Upper lobe of left lung (tissue), 6 donors: Measurements from ENCODE around the gene DBNDD1. TPM values are rescaled to one million over a fixed set of nuclear protein-coding genes. Genes with fewer than 3 reads are reported as not detected.

Source experiments
- ATAC-seq, 2 donors: fragments of 200-7000 bp; cut with Tn5 transposase; one replicate each; pipeline ENCODE4 v1.9.1; 2022; ENCODE audit warnings: mild to moderate bottlenecking in 2 of 2, moderate library complexity in 2 of 2; ENCODE audit not compliant: low FRiP score in 2 of 2
- DNase-seq, 2 donors: peaks; one replicate each; pipeline ENCODE4 v3.0.0-alpha.2; 2019 to 2020
- H3K27ac ChIP-seq, 4 donors: fragments of 200-600 bp; sonication (generic); one replicate each; pipeline ENCODE4 v1.5.1; 2016 to 2019
- H3K27me3 ChIP-seq, 4 donors: fragments of 200-600 bp; sonication (generic); one replicate each; pipeline ENCODE4 v1.5.1; 2017 to 2019
- H3K36me3 ChIP-seq, 4 donors: fragments of 200-600 bp; sonication (generic); one replicate each; pipeline ENCODE4 v1.5.1; 2016 to 2019
- H3K4me1 ChIP-seq, 4 donors: fragments of 200-600 bp; sonication (generic); one replicate each; pipeline ENCODE4 v1.5.1; 2018 to 2019
- H3K4me3 ChIP-seq, 4 donors: fragments of 200-600 bp; sonication (generic); one replicate each; pipeline ENCODE4 v1.5.1; 2017 to 2019; ENCODE audit warnings: mild to moderate bottlenecking in 2 of 4, moderate library complexity in 1 of 4
- H3K9me3 ChIP-seq, 4 donors: fragments of 200-600 bp; sonication (generic); one replicate each; pipeline ENCODE4 v1.5.1; 2018 to 2019
- CTCF ChIP-seq, 6 experiments: fragments of 450-650 bp in 4 of 6; fragments of 200-600 bp in 2 of 6; sonication (generic) in 2 of 6; IDR thresholded peaks; one replicate each; pipeline ENCODE4 v1.5.1; 2016 to 2019; ENCODE audit warnings: antibody characterized with exemption in 6 of 6
- EP300 ChIP-seq, 4 donors: sonication (generic); formaldehyde crosslinking; IDR thresholded peaks; one replicate each; pipeline ENCODE4 v1.5.1; 2017; ENCODE audit warnings: antibody characterized with exemption in 4 of 4, control low read depth in 2 of 4
- POLR2A ChIP-seq, 4 donors: fragments of 450-650 bp; IDR thresholded peaks; one replicate each; pipeline ENCODE4 v1.5.1; 2016 to 2017; ENCODE audit warnings: antibody characterized with exemption in 4 of 4, mild to moderate bottlenecking in 2 of 4
- POLR2AphosphoS5 ChIP-seq, 2 donors: sonication (generic); formaldehyde crosslinking; IDR thresholded peaks; one replicate each; pipeline ENCODE4 v1.5.1; 2017; ENCODE audit warnings: antibody characterized with exemption in 2 of 2
- WGBS, 2 donors: methylation state at CpG; one replicate each; pipeline ENCODE4 v1.1.5; 2017 to 2018; 5-methylcytosine and 5-hydroxymethylcytosine counted together
- total RNA-seq, 6 donors: library from RNA; depleted of rRNA in 4 of 6; stranded (reverse); fragments of >200 nt in 4 of 6; gene quantifications; one replicate each; pipeline versions ENCODE4 v1.1.0 to v1.2.1, GENCODE V29; 2016 to 2021
- donor health status: DM: no; HTN: no; CAD: no; lungs with moderate emphysema.
- donor health status: DM: no; HTN: yes; CAD: no; lungs with severe emphysema.

The DBNDD1 gene
- total RNA-seq, 6 donors from 2014 or later, result 4.6 to 23.2 (median 11.1) TPM

GRCh38 chr16:90048347-90048722, 29.1 kb upstream of the DBNDD1 start:
- peaks cover 0 to 4% (median 2%) of the 10 kb centered on the region in 4 donors for H3K27me3 ChIP-seq
- peak in 1 of 2 donors; percentile 14 for DNase-seq
- no peak for ATAC-seq
- no peak overlapping the region for H3K27ac ChIP-seq
- whole genome bisulfite sequencing, 2 donors, result 55 to 56% methylated on average over 12 of the region's 12 CpGs
- H3K4me3 ChIP-seq, result no peak overlapping the region
- peaks cover 0 to 6% (median 1%) of the 10 kb centered on the region in 4 donors for H3K36me3 ChIP-seq
- no peaks in the 10 kb centered on the region for H3K9me3 ChIP-seq
- peaks cover 10 to 20% (median 15%) of the 10 kb centered on the region in 4 donors for H3K4me1 ChIP-seq
- no peak for TF ChIP-seq POLR2AphosphoS5 (IDR thresholded peaks at IDR 0.05)
- TF ChIP-seq POLR2A (IDR thresholded peaks at IDR 0.05), result no peak
- no peak for TF ChIP-seq CTCF (IDR thresholded peaks at IDR 0.05)
- no peak for TF ChIP-seq EP300 (IDR thresholded peaks at IDR 0.05)

DNA sequence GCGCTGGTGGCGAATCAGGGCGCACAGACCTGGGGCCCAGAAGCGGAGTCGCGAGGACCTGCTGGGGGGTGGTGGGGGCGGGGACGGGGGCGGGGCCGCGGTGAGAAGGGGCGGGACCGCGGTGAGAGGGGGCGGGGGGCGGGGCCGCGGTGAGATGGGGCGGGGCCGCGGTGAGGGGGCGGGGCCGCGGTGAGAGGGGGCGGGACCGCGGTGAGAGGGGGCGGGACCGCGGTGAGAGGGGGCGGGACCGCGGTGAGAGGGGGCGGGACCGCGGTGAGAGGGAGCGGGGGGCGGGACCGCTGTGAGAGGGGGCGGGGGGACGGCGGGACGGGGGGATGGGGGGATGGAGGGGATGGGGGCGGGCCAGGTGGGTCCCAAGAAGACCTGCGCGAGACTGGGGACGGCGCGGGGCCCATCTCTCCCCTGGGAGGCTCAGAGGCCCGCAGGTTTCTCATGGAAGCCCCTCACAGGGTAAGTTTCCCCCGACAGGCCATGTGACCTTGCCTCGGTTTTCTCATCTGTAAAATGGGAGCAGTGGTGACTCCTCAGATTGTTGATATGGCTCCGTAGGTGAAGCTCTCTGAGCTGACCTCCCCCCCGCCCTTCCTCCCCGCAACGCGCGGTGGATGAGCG, 28.6 kb upstream of the DBNDD1 start:
- no peak for TF ChIP-seq EP300 (IDR thresholded peaks at IDR 0.05)
- no peak for TF ChIP-seq CTCF (IDR thresholded peaks at IDR 0.05)
- TF ChIP-seq POLR2AphosphoS5 (IDR thresholded peaks at IDR 0.05), result no peak
- TF ChIP-seq POLR2A (IDR thresholded peaks at IDR 0.05), result no peak
- no peak overlapping the region for H3K27ac ChIP-seq
- H3K4me3 ChIP-seq, result peak overlapping the region in 3 of 4 donors; percentile 43 to 55 (median 54)
- peaks cover 0 to 4% (median 2%) of the 10 kb centered on the region in 4 donors for H3K27me3 ChIP-seq
- peaks cover 0 to 11% (median 4%) of the 10 kb centered on the region in 4 donors for H3K36me3 ChIP-seq
- no peaks in the 10 kb centered on the region for H3K9me3 ChIP-seq
- peaks cover 10 to 20% (median 15%) of the 10 kb centered on the region in 4 donors for H3K4me1 ChIP-seq
- ATAC-seq (no peak), DNase-seq (peak; percentile 17 to 74)
- 46 to 54% methylated on average over 6 to 14 of the region's 59 CpGs for WGBS, 2 donors

- WGBS, 2 donors, result 4% methylated on average over 23 of the region's 40 CpGs; no CpG with 5 or more reads in 1 of the 2 donors
- peak overlapping the region in 1 of 4 donors; percentile 28 for H3K27ac ChIP-seq
- peak overlapping the region in 3 of 4 donors; percentile 43 to 55 (median 54) for H3K4me3 ChIP-seq
Measured at GRCh38 chr16:90046971-90047713, 27.9 kb upstream of the DBNDD1 start.

More at GRCh38 chr16:90046971-90047713, 27.9 kb upstream of the DBNDD1 start:
- no peaks in the 10 kb centered on the region for H3K9me3 ChIP-seq
- peaks cover 0 to 4% (median 2%) of the 10 kb centered on the region in 4 donors for H3K27me3 ChIP-seq
- ATAC-seq, result peak; percentile 72 to 74
- DNase-seq, result peak; percentile 82 to 85
- TF ChIP-seq POLR2A (IDR thresholded peaks at IDR 0.05) (peak in 1 of 4 donors; percentile 36), CTCF (IDR thresholded peaks at IDR 0.05) (no peak), EP300 (IDR thresholded peaks at IDR 0.05) (no peak), POLR2AphosphoS5 (IDR thresholded peaks at IDR 0.05) (peak in 1 of 2 donors; percentile 11)
- H3K4me1 ChIP-seq, result peaks cover 10 to 20% (median 15%) of the 10 kb centered on the region in 4 donors
- peaks cover 0 to 18% (median 7%) of the 10 kb centered on the region in 4 donors for H3K36me3 ChIP-seq
